ENCODE results near the gene MBP.
"Not testable (repeated sequence)": the region's sequence is repeated elsewhere in the genome, so short reads cannot be mapped to it uniquely, and the experiment has no call there.

The MBP gene

GRCh38 chr18:77046994-77047393 lies 85.6 kb downstream of the MBP start:
- no peak for DNase-seq

DNA sequence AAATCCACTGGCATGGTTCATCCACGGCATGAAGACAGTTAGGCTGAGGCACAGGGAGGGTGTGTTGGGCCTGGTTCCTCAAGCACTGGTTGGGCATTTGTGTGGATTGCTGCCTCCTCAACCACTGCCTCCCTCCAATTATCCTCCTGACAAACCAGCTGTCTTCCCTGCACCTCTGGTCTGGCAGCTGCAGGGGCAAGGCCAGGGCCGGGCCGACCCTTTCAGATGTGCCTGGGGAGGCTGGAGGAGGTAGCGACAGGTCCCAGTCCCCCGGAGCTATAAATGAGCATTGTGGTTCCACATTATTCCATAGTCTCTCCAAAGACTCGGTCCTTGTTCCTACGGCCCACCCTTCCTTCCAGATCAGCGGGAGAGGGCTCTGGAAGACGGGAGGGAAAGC lies 86.2 kb downstream of the MBP start:
- no peak for DNase-seq

DNA sequence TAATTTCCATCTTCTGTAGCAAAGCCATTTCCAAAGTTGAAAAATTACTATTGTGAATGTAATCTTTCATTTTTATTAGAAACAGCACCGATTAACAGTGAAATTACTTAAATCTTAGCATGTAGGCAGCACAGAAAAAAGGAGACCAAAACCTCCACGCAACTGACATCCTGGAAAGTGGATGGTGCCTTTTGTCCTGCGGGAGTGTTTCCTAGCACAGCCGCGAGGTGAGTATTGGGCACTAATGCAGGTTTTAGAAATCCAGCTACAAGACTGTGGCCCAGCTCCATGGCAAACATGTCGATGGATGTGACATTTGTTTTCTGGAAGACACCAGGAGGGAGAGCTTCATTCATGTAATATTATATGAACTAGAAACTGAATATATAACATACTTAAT lies 86.9 kb downstream of the MBP start:
- DNase-seq = no peak

DNA sequence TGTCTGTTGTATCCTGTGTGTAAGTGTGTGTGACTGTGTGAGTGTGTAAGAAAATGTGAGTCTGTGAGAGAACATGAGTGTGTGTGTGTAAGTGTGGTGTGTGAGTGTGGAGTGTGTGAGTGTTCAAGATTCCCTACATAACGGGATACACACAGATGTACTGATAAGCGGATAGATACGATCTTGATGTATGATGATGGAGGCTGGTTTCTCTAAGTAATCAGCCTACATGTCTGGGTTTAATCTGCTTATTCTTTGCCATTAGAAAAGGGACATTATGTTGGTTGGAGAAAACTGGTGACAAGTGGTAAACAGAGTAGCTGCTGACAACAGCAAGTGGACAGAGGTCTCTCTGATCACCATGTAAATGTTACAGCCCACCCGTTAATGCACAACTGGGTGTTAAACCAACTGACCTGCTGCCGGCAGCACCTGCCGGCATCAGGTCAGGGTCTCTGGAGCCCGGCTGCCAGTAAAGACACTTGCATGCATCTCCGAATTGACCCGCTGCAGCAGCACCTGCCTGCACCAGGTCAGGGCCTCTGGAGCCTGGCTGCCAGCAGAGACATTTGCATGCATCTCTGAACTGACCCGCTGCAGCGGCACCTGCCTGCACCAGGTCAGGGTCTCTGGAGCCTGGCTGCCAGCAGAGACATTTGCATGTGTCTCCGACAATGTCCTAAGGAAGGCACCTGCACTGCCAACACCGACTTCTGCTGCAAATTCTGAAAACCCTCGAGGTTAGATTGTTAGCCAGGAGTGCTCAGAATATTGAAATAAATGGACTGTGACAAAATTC lies 87.5 kb downstream of the MBP start:
- DNase-seq = no peak

GRCh38 chr18:77043541-77044280 lies 88.9 kb downstream of the MBP start:
- DNase-seq = no peak

DNA sequence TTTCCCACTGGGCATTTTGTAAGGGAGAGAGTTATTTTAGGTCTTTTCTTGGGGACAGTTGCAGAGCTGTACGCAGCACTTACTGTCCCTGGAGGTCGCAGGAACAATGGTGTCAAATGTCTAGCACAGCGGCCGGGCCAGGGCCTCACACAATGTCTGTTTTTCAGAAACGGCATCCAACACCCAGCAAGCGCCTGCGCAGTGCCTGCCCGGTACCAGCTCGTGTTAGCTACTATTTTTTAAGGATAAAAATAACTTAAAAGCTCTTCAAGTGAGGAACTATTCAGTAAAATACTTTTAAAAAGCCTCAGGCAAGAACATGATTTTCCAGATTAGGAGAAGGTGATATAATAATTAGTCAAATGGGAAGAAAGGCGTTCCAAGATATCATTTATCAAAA lies 90.0 kb downstream of the MBP start:
- no peak for DNase-seq

- no peak for DNase-seq
Measured at GRCh38 chr18:77039196-77040130, 93.1 kb downstream of the MBP start.

DNA sequence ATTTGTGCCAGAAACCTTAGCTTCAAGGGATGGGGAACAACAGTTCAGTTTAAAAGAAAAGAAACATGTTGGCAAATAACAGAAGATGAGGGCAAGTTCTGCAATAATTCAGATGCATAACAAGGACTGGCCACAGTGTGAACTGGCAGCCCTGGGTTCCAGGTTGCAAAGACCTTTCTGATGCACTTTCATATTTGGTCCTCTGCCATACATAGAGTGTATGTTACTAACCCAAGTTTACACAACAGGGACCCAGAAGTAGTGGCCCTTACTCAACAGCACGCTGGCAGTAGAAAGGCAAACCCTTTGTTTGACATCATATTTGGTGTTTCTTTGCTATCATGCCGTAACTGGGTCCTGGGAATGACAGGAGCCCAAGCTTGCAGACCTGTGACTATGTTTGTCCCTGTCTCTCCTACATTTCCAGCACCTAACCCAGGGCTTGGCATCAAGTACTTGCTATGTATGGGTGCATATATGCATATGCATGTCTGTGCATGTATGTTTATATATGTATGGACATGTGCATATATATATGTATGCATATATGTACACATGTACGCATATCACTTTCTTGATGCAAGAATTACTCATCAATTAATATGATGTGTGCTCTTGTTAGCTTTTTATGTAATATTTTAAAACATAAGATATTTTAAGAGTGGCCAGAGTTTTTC lies 94.3 kb downstream of the MBP start:
- DNase-seq = no peak

GRCh38 chr18:77037567-77037966 lies 95.0 kb downstream of the MBP start:
- no peak for DNase-seq

DNA sequence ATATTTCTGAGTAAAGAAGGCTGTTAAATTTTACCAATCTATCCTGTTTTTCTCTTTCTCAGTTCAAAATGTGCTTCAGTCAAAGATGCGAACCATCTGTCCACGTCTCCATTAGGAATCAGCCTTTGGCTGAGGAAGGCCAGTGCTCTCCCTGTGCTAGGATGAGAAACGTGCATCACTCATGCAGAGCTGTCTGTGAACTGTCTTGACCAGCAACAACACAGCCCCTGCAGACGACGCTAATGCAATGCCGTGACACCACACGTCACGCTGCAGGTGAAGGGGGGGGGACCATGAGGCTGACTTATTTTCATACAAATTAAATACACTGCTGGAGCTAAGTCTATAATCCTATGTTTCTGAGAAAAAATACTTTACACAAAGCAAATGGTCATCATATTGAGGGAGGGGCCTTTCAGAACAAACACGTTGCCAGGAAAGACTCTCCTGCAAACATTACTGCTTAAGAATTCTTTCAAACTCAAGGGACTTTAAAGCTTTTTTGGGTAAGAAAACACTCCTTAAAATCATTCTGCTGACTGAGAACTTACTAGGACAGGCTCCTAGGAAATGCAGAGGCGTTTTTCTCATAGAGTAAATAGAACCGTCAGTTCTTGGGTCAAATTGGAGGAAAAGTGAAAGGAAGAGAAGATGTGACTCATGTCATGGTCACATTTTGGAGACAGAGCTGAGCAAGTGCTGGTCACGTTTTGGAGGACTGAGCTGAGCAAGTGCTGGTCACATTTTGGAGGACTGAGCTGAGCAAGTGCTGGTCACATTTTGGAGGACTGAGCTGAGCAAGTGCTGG lies 97.0 kb downstream of the MBP start:
- DNase-seq = no peak

GRCh38 chr18:77033575-77033974 lies 99.0 kb downstream of the MBP start:
- no peak for DNase-seq

GRCh38 chr18:77032181-77032701 lies 100.3 kb downstream of the MBP start:
- no peak for DNase-seq

GRCh38 chr18:77031662-77032061 lies 100.9 kb downstream of the MBP start:
- DNase-seq = no peak

GRCh38 chr18:77030201-77030600 lies 102.4 kb downstream of the MBP start:
- no peak for DNase-seq

DNA sequence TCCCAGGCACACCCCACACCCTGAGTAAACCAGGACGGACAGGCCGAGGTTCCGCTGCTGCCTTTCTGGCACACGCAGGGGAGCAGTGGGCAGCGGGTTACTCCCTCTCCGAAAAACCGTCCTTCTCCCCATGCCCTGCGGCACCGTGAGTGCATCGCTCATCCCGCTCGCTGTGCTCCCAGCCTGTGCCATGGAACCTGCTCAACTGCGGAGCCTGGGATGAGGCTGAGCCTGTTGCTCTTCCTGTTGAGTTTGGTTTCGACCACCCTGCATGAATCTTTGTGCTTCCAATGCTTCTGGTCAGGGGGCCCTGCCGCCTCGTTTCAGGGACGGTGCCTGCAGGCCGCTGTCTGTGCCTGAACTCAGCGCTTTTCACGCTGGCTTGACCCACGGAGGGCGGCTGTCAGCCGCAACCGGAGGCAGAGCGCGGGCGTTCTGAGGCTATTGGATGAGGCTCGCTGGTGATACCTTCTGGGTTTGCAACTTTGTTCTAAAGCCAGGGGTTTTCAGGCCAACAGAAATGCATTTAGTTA lies 106.7 kb downstream of the MBP start:
- no peak for DNase-seq

DNA sequence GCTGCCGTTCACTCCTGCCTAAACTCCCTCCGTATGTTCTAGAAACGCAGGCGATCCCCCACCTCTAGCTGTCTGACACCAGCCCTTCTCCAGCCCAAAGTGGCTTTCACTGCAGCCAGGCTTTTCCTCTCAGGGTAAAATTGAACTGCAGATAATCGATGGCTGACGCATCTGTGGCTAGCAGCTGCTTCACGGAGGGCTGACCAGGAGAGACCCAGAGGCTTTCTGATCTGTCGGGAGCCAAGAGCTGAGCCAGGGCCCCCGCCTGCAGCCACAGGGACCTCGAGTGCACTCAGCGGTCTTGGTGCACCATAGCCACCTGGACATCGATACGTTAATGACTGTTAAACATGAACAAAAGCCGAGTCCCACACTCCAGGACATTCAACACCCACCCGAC lies 107.5 kb downstream of the MBP start:
- DNase-seq = no peak

GRCh38 chr18:77024476-77024875 lies 108.1 kb downstream of the MBP start:
- no peak for DNase-seq

DNA sequence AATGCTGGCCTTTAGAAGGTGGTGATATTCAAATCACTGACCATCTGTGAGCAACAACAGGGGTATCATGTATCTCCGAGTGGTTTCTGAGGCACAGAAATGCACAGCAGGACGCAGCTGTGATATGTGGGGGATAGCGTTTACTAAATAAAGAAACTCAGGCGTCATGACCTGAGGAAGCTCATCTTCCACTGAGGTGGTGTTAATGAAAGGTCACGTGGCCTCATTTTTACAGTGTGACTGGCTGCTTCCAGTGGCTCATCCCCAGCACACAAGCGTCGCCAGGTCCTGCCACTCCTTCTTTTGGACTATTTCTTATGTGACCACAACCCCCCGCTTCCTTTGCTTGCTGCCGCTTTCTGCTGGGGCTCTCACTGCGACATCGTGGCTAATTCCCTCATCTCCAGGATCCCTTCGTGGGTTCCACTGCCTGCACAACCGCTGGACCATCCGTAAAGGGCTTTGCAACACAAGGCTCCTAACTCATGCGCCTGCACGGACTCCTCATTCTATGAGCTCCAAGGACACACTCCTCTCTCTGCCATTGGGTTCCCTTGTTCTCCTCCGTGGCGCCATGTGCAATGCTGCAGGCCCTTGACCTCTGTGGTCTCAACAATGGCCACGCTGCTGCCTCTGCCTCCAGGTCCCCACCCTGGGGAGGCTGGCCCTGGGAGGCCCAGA lies 109.3 kb downstream of the MBP start:
- no peak for DNase-seq

GRCh38 chr18:77022556-77022955 lies 110.0 kb downstream of the MBP start:
- no peak for DNase-seq

- no peak for DNase-seq
Measured at GRCh38 chr18:77022116-77022515, 110.5 kb downstream of the MBP start.

DNA sequence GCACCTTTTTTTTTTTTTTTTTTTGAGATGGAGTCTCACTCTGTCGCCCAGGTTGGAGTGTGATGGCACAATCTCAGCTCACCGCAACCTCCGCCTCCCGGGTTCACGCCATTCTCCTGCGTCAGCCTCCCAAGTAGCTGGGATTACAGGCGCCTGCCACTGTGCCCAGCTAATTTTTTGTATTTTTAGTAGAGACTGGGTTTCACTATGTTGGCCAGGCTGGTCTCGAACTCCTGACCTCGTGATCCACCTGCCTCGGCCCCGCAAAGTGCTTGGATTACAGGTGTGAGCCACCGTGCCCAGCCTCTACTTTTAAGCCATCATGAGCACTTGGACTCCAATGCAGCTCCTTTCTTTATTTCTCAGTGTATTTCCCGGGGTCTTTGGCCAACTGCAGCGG lies 111.1 kb downstream of the MBP start:
- DNase-seq = not testable (repeated sequence)
